Measurements from ENCODE around the gene SNCB.

- TF ChIP-seq EZH2 (optimal IDR thresholded peaks at IDR 0.05; ENCODE audit: low read depth, low read length) (no peak), CTCF (IDR thresholded peaks at IDR 0.05; ENCODE audit: low read length) (no peak)
Measured at GRCh38 chr5:176618783-176619182, 11.6 kb downstream of the SNCB start.

Data from MM.1S (cell line).